Fibroblast of villous mesenchyme (primary cell): ENCODE results near the gene ADSS1. TPM values are rescaled to one million over a fixed set of nuclear protein-coding genes. Genes with fewer than 3 reads are reported as not detected.

Experiments
- DNase-seq: peaks from one replicate; pipeline ENCODE4 v3.0.0-alpha.2; 2010; ENCODE audit warnings: low read depth
- H3K4me3 ChIP-seq: 2 replicates; pipeline ENCODE4 v1.5.1; 2011; ENCODE audit warnings: low read depth, mild to moderate bottlenecking, low read length
- total RNA-seq: library from RNA; depleted of rRNA; stranded (reverse); fragments of >200 nt; gene quantifications from 2 replicates; pipeline ENCODE4 v1.2.3, GENCODE V29; 2012
- TF ChIP-seq, protein P1 (sequence below): IDR thresholded peaks from 2 replicates; pipeline ENCODE4 v1.5.1; 2012; ENCODE audit warnings: low read depth, mild to moderate bottlenecking, low read length; ENCODE audit not compliant: insufficient read depth

ADSS1 gene
- total RNA-seq, 1 donor: 4.3 TPM

DNA sequence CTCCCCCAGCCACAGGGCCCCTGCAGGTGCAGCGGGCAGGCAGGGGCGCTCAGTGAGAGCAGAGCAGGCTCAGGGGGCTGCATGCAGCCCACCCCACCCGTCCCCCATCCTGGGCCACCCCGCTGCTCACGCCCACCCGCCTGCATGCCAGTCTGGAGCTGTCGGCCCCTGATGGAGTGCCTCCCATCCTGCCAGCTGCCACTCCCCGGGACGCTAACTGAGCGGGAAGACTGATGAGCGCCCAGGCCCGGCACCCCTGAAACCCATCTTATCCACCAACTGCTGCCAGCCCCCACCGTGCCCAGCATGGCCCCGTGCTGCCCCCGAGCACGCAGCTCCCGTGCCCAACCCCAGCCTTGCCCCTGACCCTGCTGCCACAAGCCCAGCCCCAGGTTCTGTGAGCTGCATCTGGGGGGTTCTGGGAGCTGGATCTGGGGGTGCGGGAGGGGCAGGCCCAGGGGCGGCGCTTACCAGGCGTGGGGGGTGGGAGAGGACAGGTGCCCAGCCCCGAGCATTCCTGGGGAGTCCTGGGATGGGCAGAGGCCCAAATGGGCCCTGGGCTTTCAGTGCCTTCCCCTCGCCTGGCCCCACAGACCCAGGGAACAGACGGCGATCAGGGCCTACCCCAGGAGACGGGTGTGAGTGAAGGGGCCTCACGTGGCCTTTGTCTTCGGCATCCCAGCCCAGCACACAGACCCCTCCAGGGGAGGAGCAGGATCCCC is 58.2 kb downstream of the ADSS1 start:
- no peak overlapping the region for H3K4me3 ChIP-seq
- TF ChIP-seq, protein P1, sequence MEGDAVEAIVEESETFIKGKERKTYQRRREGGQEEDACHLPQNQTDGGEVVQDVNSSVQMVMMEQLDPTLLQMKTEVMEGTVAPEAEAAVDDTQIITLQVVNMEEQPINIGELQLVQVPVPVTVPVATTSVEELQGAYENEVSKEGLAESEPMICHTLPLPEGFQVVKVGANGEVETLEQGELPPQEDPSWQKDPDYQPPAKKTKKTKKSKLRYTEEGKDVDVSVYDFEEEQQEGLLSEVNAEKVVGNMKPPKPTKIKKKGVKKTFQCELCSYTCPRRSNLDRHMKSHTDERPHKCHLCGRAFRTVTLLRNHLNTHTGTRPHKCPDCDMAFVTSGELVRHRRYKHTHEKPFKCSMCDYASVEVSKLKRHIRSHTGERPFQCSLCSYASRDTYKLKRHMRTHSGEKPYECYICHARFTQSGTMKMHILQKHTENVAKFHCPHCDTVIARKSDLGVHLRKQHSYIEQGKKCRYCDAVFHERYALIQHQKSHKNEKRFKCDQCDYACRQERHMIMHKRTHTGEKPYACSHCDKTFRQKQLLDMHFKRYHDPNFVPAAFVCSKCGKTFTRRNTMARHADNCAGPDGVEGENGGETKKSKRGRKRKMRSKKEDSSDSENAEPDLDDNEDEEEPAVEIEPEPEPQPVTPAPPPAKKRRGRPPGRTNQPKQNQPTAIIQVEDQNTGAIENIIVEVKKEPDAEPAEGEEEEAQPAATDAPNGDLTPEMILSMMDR: no peak
- DNase-seq: no peak

DNA sequence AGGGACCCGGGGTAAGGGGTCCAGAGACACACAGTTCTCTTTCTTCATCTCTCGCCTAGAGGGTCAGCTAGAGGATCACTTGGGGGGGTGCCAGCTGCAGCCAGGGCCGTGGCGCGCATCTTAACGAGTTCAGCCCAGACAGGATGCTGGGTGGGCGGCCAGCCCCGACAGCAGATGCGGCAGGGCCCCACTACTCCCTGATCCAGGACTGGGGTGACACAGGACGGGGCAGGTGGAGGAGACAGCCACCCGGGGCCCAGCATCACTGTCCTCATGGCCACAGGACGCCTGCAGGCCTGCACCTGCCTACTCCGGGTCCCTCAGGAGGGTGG is 58.7 kb downstream of the ADSS1 start:
- TF ChIP-seq, protein P1: no peak
- DNase-seq: no peak
- H3K4me3 ChIP-seq: no peak overlapping the region

DNA sequence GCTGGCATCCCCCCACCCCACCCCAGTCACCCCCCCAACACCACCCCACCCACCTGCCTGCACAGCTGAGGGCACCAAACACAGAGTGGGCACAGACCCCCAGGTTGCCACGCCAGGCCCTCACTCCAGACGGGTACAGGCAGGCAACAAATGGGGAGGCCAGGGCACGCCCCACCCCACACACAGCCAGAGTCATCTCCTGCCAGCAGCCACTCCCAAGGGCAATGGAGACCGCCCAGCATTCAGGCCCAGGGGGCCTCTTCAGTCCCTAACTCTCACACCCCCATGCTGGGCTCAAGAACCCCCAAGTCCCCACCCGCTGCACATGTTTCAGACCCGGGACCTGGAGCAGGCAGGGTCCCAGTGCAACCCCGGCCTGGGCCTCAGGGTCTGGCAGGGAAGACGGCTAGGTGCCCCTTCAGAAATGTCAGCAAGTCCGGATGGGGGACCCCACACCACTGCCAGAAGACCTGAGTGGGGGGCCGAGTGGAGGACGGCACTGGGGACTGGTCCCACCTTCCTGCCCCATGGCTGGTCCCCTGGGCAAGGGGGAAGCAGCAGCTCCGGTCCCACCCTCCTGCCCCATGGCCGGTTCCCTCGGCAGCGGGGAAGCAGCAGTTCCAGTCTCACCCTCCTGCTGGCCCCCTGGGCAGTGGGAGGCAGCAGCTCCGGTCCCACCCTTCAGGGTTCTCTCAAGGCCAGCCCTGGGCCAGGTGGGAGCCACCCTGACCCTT is 59.6 kb downstream of the ADSS1 start:
- TF ChIP-seq, protein P1: no peak
- no peak for DNase-seq
- H3K4me3 ChIP-seq: no peak overlapping the region

DNA sequence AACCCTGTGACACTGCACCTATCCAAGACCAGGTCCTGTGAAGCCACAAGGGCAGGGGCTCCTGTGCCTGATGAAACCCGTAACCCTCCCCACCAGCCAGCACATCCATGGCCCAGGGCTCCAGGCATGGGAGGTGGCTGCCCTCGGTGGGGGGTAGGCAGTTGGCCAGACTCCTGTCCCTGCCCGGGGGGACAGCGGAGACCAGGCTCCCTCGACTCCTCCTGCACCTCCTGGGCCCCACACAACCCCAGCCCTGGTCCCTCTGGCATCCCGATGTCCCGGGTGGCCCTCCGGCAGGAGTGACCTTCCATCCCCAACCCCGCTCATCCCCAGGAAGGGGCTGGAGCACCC is 60.2 kb downstream of the ADSS1 start:
- no peak for DNase-seq
- TF ChIP-seq, protein P1: no peak
- no peak overlapping the region for H3K4me3 ChIP-seq

DNA sequence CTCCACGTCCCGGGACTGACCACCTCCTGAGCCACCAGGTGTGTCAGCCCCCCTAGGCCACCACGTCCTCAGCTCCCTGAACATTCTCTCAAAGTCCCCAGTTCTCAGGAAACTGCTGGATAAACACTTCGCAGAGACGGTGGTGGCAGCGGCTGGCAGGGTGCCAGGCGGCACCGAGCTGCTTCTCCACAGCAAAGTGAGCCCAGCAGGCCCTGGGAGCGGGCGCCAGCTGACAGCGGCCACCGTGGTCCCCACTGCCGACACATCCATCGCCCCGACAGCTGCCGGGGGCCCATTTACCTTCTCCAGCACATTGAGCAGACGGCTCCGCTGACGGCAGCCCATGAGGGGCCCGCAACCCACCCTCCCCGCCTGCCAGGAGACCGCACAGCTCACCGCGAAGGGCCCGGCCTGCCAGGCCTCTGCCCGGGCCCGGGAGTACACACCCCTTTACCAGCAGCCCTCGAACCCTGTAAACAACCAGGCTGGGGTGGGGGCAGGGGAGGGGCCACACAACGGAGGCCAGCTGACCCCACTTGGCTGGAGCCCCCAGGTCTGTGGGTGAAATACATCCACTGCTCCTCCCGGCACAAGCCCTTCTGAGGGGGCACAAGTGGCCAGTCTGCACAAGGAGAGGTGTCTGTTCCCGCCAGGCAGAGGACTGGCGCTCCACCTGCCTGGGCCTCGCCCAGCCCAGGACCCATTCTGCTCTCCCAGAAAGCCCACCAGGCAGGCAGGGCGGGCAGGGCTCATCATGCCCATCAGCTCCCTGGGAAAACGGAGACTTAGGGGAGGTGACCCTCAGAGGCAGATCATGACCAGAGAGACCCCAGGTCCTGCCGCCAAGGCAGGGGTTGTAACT is 61.0 kb downstream of the ADSS1 start:
- TF ChIP-seq, protein P1: no peak
- no peak overlapping the region for H3K4me3 ChIP-seq
- DNase-seq: no peak

DNA sequence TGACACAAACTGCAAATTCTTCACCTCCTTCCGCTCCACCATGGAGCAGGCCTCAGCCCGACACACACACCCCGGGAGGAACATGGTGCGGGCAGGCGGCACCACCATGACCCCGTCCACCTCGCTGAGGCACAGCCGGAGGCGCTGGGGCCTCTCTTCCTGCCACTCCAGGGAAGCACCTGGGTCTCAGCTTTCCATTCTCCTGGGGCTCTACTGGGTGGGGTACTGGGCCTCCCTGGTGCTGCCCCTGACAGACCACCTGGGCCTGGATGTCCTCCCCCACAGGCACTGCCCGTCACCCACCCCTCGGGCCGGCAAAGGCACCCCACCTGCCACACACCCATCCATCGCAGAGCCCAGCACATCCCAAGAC is 61.7 kb downstream of the ADSS1 start:
- no peak for DNase-seq
- TF ChIP-seq, protein P1: no peak
- H3K4me3 ChIP-seq: no peak overlapping the region
